ENCODE results near the gene RGS3.

Gene RGS3

DNA sequence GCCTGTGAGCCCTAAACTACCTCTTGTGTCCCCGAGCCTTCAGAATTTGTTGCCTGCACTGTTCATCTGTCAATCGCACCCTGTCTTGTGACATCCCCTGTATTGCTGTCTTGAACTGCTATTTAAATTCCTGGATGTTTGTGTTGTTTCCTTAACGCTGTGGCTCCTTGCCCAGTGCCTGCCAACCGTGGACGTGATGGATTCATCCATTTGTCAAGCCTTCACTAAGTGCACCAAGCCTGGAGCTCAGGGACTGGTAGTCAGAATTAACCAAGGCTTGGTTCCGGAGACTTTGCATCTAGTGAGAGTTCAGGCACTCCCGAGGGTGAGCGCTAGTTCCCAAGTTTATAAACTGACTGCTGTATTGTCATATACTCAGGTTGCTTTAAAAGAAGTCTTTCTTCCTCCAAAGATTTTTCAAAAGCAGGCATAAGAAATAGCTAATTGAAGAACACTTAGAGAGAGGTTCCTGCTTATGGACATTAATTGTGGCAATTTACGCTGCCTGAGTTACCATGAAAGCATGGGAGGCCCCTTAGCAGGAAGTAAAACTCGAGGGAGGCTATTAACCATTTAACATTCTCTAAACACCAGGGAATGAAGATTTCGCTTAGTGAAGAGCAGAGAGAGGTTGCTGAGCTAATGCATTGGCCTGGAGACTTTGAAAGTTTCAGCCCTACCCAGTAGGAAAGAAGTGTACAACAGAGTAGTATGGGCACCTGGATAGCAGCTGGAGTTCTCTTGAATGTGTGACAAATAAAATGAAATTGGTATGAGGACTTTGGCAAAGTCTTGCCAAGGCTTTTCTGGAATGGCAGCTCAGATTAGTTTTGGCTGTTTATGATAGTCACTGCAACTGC is 29.0 kb downstream of the RGS3 start:
- no peak for DNase-seq

- no peak for DNase-seq
Measured at GRCh38 chr9:113493203-113493520, 29.6 kb downstream of the RGS3 start.

- DNase-seq = no peak
Measured at GRCh38 chr9:113495526-113495925, 32.0 kb downstream of the RGS3 start.

GRCh38 chr9:113497051-113497450 is 33.5 kb downstream of the RGS3 start:
- no peak for DNase-seq

- DNase-seq = no peak
Measured at GRCh38 chr9:113499153-113499875, 35.8 kb downstream of the RGS3 start.

GRCh38 chr9:113499876-113500497 is 36.5 kb downstream of the RGS3 start:
- no peak for DNase-seq

GRCh38 chr9:113501129-113501686 is 37.7 kb downstream of the RGS3 start:
- no peak for DNase-seq

DNA sequence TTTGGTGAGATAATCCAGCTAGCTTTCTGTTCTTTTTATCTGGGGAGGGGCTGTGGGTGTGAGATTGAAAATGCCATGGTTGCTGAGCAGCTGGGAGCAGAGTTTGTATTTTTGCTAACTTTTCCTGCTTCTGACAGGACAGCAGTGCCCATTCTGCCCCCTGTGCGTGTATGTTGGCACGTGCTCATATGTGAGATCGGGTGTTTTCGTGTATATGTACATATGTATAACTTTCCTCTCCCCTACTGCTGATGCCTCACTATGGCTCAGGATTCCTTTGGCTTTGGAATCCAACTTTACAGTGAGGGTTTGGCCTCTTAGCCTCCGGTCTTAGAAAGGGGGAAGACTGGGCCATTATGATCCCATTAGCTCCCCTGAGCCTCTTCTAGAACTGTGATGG is 38.3 kb downstream of the RGS3 start:
- DNase-seq = no peak

GRCh38 chr9:113502427-113503034 is 39.0 kb downstream of the RGS3 start:
- no peak for DNase-seq

DNA sequence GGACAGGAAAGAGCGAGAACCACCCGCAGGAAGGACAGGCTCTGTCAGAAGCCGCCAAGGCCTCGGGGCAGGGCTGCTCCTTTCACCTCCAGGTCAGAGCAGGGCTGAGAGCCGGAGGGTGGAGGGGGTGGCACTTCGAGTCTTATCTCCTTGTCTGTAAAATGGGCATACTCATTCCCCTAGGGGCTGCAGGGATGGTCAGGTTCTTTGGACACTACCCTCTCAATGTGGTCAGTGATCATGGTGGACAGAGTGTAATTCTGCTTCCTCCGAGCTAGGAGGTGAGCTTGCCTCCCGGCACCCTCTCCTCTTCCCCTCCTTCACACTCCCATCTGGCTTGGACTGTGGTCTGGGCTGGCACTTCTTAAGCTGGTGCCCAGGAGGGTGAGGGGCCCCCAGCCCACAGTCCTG is 39.6 kb downstream of the RGS3 start:
- DNase-seq = no peak

DNA sequence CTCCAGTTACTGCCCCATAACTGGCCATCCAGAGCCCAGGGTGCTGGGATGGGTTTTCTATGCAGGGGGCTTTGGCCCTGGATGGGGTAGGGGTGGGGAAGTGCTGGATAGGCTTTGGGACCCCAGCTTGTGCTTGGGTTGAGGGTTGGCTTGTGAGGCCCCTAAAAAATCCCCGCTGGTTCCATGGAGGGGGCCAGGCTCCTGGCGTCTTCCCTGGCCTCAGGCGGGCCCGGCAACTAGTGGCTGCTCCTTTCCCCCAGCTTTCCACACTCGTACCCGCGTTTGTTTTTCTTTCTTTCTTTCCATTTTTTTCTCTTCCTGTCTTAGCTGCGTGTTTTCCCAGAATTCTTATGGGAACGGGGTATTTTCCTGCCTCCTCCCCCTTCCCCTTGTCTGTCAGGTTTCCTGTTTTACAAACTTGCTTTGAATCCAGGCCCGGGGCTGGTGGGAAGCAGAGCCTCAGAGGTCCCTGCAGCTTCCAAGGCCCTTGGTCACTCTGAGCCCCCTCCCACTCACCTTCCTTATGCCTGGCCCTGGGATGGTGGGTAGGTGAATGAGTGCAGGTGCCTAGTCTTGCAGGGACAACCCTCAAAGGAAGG is 40.2 kb downstream of the RGS3 start:
- DNase-seq = no peak

DNA sequence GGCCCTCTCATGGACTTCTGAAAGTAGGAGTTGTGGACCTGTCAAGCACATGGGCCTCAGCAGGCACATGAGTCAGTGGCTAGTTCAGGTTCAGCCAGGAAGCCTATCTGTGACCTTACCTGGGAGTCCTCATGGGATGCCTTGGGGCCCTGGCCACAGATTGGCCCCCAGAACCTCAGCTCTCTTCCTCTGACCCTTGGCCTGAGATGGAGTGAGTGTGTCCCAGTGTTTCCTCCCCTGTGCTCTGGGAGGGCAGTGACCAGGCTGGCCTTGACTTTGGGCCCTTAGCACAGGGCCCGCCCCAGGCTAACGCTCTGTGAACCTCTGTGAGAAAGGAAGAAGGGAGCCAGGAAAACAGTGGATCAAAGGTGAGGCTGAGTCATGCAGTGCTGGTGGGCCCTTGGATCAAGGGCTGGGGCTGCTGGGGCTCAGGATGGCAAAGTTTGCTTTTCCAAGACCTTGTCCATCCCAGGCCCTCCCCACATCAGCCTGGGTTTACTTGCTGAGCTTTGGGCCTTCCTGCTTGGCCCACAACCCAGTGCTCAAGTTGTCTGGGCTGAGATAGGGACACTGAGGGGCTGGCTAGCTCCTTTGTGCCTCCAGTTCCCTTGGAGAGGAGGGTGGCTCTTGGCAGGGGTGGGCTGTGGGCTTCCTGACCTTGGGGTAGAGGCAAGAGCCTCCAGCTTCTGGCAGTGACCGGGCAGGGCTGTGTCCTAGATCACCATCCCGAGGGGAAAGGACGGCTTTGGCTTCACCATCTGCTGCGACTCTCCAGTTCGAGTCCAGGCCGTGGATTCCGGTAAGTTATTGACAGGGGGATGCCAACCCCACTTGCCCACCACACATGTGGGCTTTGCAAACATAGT is 41.4 kb downstream of the RGS3 start:
- no peak for DNase-seq

DNA sequence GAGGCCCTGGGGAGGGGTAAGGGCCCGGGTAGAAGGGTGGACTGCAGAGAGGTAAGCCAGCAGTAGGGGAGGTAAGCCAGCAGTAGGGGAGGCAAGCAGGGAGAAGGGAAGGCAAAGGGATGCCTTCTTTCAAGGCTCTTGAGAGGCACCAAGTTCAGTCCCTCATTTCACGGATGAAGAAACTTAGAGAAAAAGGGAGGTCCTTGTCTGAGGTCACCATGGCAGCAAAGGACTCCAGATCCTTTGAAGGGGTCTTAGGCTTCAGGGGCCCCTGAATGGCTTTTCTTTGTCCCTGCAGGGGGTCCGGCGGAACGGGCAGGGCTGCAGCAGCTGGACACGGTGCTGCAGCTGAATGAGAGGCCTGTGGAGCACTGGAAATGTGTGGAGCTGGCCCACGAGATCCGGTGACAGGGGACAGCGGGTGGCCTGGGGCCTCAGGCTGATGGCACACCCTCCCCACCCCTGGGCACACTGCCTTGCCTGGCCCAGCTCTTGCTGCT is 42.6 kb downstream of the RGS3 start:
- no peak for DNase-seq

DNA sequence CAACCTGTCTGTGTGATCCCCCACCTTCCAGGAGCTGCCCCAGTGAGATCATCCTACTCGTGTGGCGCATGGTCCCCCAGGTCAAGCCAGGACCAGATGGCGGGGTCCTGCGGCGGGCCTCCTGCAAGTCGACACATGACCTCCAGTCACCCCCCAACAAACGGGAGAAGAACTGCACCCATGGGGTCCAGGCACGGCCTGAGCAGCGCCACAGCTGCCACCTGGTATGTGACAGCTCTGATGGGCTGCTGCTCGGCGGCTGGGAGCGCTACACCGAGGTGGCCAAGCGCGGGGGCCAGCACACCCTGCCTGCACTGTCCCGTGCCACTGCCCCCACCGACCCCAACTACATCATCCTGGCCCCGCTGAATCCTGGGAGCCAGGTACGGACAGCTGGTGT is 43.7 kb downstream of the RGS3 start:
- DNase-seq = no peak

DNA sequence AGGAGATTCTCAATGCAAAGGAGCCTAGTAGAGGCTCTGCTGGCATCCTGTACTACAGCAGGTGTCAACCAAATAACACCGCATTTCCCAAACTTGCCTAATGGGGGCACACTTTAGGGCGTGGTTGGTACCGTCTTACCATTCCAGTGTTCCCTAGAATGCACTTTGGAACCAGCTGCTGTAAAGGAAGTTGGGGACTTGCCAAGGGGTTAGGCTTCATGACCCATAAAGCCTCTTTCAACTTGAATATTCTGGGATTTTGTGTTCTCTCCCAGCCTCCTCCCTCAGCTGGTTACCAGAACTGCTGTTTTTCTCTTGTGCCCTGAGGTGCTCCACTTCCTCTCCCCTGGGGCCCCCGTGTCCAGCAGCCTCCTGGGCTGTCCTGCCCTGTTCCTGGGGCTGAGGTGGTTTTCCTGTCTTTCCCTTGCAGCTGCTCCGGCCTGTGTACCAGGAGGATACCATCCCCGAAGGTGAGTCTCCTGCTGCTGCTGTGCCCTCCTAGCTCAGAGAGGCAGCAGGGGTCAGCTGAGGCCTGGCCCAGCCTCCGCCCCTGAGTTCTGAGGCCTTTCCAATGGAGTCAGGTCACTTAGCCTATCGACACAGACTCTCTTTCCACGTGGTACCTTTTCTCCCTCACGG is 44.7 kb downstream of the RGS3 start:
- DNase-seq = no peak

DNA sequence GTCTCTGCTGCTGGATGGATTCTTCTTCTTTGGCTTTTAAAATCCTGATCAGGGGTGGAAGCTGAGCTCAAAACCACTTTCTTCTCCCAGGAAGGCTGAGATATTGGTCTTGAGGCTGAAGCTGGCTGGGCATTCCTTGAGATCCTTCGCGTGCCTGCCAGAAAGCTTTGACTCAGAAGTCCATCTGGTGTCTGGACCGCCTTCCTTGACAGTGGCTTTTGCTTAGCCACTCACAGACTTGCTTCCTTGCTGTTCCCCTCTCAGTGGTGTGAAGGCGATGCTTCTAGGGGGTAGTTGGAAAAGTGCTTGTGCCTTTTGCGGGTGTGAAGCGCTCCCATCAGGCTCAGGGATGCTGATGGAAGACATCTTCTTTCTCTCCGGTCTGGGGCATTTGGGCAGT is 45.9 kb downstream of the RGS3 start:
- DNase-seq = no peak

DNA sequence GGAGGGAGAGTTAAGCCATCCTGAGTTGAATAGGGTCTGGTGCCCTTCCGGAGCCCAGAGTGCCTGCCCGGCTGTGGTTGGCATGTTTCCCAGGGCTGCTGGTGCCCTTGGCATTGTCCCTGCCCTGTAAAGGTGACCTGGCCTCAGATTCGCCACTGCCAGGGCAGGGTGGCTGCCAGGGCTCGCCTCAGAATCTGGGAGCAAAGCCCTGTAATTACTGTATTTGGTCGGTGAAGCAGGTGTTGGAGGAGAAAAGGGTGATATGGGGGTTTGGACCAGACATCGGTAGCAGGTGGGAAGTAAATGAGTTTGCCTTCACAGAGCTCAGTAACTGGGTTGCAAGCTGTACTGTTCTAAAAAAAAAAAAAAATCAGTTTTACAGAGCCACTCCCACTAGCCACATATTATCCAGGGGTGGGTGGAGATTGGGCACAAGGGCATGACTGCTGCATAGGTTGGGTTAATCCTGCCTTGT is 47.6 kb downstream of the RGS3 start:
- DNase-seq = no peak

- DNase-seq = peak; percentile 82
Measured at GRCh38 chr9:113511856-113512761, 48.6 kb downstream of the RGS3 start.

GRCh38 chr9:113513111-113513510 is 49.6 kb downstream of the RGS3 start:
- DNase-seq = no peak

- DNase-seq = no peak
Measured at GRCh38 chr9:113513536-113513935, 50.0 kb downstream of the RGS3 start.
